ENCODE results near the gene BCL2L11.

DNA sequence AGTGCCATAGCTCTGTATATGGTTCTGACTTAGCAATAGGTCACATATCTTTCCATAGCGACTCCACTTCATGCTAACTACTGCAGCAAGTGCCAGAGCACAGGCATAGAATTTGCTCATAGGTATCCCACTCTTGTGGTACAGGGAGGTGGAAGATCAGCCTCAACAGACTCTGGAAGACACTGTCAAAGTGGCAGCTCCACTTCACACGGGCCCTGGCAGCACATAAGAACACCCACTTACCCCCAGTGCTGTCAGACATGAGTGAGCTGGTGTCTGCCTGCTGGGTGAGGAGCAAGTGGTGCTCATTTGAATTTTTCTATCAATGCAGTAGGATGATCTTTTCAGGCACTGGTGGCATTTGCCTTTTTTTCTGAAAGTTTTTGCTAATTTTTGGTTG lies 48.6 kb downstream of the BCL2L11 start:
- TF ChIP-seq, protein P1, sequence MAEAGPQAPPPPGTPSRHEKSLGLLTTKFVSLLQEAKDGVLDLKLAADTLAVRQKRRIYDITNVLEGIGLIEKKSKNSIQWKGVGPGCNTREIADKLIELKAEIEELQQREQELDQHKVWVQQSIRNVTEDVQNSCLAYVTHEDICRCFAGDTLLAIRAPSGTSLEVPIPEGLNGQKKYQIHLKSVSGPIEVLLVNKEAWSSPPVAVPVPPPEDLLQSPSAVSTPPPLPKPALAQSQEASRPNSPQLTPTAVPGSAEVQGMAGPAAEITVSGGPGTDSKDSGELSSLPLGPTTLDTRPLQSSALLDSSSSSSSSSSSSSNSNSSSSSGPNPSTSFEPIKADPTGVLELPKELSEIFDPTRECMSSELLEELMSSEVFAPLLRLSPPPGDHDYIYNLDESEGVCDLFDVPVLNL (CRISPR knock-in tag; IDR thresholded peaks at IDR 0.05; ENCODE audit: low read depth): no peak
- TF ChIP-seq STAT5B (CRISPR knock-in tag; IDR thresholded peaks at IDR 0.05) (no peak), PHF20 (IDR thresholded peaks at IDR 0.05; ENCODE audit: partially characterized antibody) (no peak), NR3C1 (CRISPR knock-in tag; IDR thresholded peaks at IDR 0.05) (no peak), SP2 (IDR thresholded peaks at IDR 0.05; ENCODE audit: extremely low read depth, low read depth, low read length, poor library complexity, severe bottlenecking) (no peak), ZNF583 (CRISPR knock-in tag; IDR thresholded peaks at IDR 0.05) (no peak), TGIF2 (CRISPR knock-in tag; IDR thresholded peaks at IDR 0.05) (no peak), TEAD4 (IDR thresholded peaks at IDR 0.05; ENCODE audit: low read length) (no peak), TEAD4 (CRISPR knock-in tag; IDR thresholded peaks at IDR 0.05; ENCODE audit: borderline replicate concordance) (no peak), ZNF586 (CRISPR knock-in tag; conservative IDR thresholded peaks at IDR 0.05) (no peak), DACH1 (IDR thresholded peaks at IDR 0.05; ENCODE audit: partially characterized antibody) (no peak)
- TF ChIP-seq, protein P2, sequence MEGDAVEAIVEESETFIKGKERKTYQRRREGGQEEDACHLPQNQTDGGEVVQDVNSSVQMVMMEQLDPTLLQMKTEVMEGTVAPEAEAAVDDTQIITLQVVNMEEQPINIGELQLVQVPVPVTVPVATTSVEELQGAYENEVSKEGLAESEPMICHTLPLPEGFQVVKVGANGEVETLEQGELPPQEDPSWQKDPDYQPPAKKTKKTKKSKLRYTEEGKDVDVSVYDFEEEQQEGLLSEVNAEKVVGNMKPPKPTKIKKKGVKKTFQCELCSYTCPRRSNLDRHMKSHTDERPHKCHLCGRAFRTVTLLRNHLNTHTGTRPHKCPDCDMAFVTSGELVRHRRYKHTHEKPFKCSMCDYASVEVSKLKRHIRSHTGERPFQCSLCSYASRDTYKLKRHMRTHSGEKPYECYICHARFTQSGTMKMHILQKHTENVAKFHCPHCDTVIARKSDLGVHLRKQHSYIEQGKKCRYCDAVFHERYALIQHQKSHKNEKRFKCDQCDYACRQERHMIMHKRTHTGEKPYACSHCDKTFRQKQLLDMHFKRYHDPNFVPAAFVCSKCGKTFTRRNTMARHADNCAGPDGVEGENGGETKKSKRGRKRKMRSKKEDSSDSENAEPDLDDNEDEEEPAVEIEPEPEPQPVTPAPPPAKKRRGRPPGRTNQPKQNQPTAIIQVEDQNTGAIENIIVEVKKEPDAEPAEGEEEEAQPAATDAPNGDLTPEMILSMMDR (IDR thresholded peaks at IDR 0.05 in 2 of 3, conservative IDR thresholded peaks at IDR 0.05 in 1 of 3; ENCODE audit: insufficient read depth in 2 of 3, low read depth in 1 of 3, low read length in 3 of 3): no peak
